Parathyroid adenoma (tissue), 2 donors: Measurements from ENCODE around the gene THBS3.

ENCODE experiments used
- H2AFZ ChIP-seq: fragments of 300-600 bp; sonication (generic); one replicate; pipeline ENCODE4 v1.7.0; 2017; ENCODE audit warnings: antibody characterized with exemption, mild to moderate bottlenecking
- H3K27ac ChIP-seq: fragments of 300-600 bp; sonication (generic); one replicate; pipeline ENCODE4 v1.7.0; 2017
- H3K27me3 ChIP-seq: fragments of 300-600 bp; sonication (generic); one replicate; pipeline ENCODE4 v1.7.0; 2017; ENCODE audit warnings: low read length; ENCODE audit not compliant: control insufficient read depth, insufficient read depth
- H3K36me3 ChIP-seq: fragments of 300-600 bp; sonication (generic); one replicate; pipeline ENCODE4 v1.7.0; 2017; ENCODE audit warnings: low read length; ENCODE audit not compliant: control insufficient read depth, insufficient read depth
- H3K4me1 ChIP-seq: fragments of 300-600 bp; sonication (generic); one replicate; pipeline ENCODE4 v1.7.0; 2017; ENCODE audit warnings: control low read depth
- H3K4me2 ChIP-seq: fragments of 300-600 bp; sonication (generic); one replicate; pipeline ENCODE4 v1.7.0; 2017; ENCODE audit warnings: low read length
- H3K4me3 ChIP-seq: fragments of 300-600 bp; sonication (generic); one replicate; pipeline ENCODE4 v1.7.0; 2017; ENCODE audit warnings: low read depth, low read length
- H3K79me2 ChIP-seq: fragments of 300-600 bp; sonication (generic); one replicate; pipeline ENCODE4 v1.7.0; 2017; ENCODE audit warnings: control low read depth
- H3K9ac ChIP-seq: fragments of 300-600 bp; sonication (generic); one replicate; pipeline ENCODE4 v1.7.0; 2017; ENCODE audit warnings: mild to moderate bottlenecking
- H3K9me3 ChIP-seq: fragments of 300-600 bp; sonication (generic); one replicate; pipeline ENCODE4 v1.7.0; 2017; ENCODE audit warnings: low read length; ENCODE audit not compliant: control insufficient read depth
- TF ChIP-seq, protein P1 (sequence below): fragments of 300-600 bp; sonication (generic); IDR thresholded peaks from one replicate; pipeline ENCODE4 v1.7.0; 2017; ENCODE audit warnings: antibody characterized with exemption, mild to moderate bottlenecking
- donor health status: primary hyperparathyroidism.

The THBS3 gene

DNA sequence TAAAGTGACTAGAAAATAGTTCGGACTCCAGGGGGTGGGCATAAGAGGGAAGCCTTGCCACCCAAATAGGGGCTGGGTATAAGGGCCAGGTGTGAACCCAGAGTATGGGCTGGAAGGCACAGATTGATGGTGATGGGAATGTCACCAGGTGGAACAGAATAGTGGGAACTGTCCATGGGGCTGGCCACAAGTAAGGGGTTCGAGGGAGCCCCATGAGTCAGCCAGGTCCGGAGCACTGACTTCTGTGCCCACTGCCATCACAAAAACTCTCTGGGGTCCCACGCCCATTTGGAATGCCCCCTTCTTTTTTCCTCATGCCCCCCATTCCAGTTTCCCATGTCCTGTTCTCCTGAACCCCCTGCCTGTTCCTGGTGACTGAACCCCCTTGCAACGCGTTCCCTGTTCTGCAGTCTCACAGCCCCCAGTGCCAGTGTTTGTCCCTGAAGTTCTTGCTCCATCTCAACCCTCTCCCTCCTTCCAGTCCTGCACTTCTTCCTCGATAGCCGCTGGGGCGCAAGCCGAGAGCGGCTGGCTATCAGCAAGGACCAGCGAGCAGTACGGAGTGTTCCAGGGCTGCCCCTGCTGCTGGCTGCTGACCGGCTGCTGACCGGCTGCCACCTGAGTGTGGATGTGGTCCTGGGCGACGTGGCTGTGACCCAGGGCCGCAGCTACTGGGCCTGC is 26.2 kb downstream of the THBS3 start:
- no peaks in the 10 kb centered on the region for H3K9me3 ChIP-seq
- H3K4me3 ChIP-seq, result no peak overlapping the region
- no peaks in the 10 kb centered on the region for H3K79me2 ChIP-seq
- no peak overlapping the region for H3K9ac ChIP-seq
- TF ChIP-seq, protein P1, sequence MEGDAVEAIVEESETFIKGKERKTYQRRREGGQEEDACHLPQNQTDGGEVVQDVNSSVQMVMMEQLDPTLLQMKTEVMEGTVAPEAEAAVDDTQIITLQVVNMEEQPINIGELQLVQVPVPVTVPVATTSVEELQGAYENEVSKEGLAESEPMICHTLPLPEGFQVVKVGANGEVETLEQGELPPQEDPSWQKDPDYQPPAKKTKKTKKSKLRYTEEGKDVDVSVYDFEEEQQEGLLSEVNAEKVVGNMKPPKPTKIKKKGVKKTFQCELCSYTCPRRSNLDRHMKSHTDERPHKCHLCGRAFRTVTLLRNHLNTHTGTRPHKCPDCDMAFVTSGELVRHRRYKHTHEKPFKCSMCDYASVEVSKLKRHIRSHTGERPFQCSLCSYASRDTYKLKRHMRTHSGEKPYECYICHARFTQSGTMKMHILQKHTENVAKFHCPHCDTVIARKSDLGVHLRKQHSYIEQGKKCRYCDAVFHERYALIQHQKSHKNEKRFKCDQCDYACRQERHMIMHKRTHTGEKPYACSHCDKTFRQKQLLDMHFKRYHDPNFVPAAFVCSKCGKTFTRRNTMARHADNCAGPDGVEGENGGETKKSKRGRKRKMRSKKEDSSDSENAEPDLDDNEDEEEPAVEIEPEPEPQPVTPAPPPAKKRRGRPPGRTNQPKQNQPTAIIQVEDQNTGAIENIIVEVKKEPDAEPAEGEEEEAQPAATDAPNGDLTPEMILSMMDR, result no peak
- H3K4me1 ChIP-seq, result no peaks in the 10 kb centered on the region
- no peaks in the 10 kb centered on the region for H3K36me3 ChIP-seq
- no peaks in the 10 kb centered on the region for H3K27me3 ChIP-seq
- H2AFZ ChIP-seq, result no peak overlapping the region
- no peak overlapping the region for H3K4me2 ChIP-seq
- no peak overlapping the region for H3K27ac ChIP-seq

GRCh38 chr1:155179112-155180031 is 28.3 kb downstream of the THBS3 start:
- Histone ChIP-seq H3K79me2 (no peaks in the 10 kb centered on the region), H3K4me2 (no peak overlapping the region), H3K36me3 (no peaks in the 10 kb centered on the region), H3K9ac (no peak overlapping the region), H3K4me3 (no peak overlapping the region), H3K4me1 (no peaks in the 10 kb centered on the region), H3K27ac (no peak overlapping the region), H3K9me3 (no peaks in the 10 kb centered on the region), H3K27me3 (no peaks in the 10 kb centered on the region), H2AFZ (no peak overlapping the region)
- TF ChIP-seq, protein P1, result no peak

GRCh38 chr1:155178441-155179111 is 29.1 kb downstream of the THBS3 start:
- Histone ChIP-seq H3K36me3 (no peaks in the 10 kb centered on the region), H3K27ac (no peak overlapping the region), H3K4me1 (no peaks in the 10 kb centered on the region), H3K9ac (no peak overlapping the region), H3K4me3 (no peak overlapping the region), H3K9me3 (no peaks in the 10 kb centered on the region), H3K79me2 (no peaks in the 10 kb centered on the region), H3K4me2 (no peak overlapping the region), H2AFZ (no peak overlapping the region), H3K27me3 (no peaks in the 10 kb centered on the region)
- TF ChIP-seq, protein P1, result no peak

DNA sequence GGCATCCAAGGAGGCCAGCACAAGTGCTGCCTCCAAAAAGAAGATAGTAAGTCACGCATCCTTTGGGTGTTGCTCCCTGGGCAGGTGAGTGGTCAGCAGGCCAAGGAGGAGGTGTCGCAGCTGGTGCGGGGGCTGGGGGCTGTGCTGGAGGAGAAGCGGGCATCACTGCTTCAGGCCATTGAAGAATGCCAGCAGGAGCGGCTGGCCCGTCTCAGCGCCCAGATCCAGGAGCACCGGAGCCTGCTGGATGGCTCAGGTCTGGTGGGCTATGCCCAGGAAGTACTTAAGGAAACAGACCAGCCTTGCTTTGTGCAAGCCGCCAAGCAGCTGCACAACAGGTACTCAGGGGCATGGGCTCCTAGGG is 29.8 kb downstream of the THBS3 start:
- Histone ChIP-seq H3K36me3 (no peaks in the 10 kb centered on the region), H3K79me2 (no peaks in the 10 kb centered on the region), H3K4me1 (no peaks in the 10 kb centered on the region), H3K27me3 (no peaks in the 10 kb centered on the region), H3K4me2 (no peak overlapping the region), H2AFZ (no peak overlapping the region), H3K4me3 (no peak overlapping the region), H3K9ac (no peak overlapping the region), H3K27ac (no peak overlapping the region), H3K9me3 (no peaks in the 10 kb centered on the region)
- TF ChIP-seq, protein P1, result no peak
